ENCODE results near the gene RCAN1.

Gene RCAN1

DNA sequence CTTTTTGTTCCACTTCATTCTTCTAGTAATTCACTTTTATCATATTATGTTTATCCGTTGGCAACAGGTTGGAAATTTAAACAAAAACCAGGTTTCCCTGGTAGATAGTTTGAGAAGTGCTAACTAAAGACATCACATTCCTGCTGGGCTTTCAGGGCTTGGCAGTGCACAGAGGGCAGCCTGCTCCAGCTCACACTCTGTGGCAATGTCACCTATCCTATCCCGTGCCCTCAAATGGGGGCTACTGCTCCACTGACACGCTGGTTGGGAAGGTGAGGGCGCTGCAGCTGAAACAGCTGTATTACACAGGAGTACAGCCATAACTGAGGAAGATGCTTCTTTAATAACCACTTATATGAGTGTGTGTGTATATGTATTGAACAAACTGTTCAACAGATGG lies 49.7 kb downstream of the RCAN1 start:
- no peak for TF ChIP-seq TAF1 (IDR thresholded peaks at IDR 0.05; ENCODE audit: borderline replicate concordance, insufficient read depth, low read length)
- TF ChIP-seq FOXP2 (optimal IDR thresholded peaks at IDR 0.05; ENCODE audit: borderline replicate concordance, extremely low read depth, extremely low read length, insufficient read depth) = no peak
- TF ChIP-seq POLR2AphosphoS5 (IDR thresholded peaks at IDR 0.05; ENCODE audit: low read depth, low read length) = no peak
- TF ChIP-seq SIN3A (IDR thresholded peaks at IDR 0.05; ENCODE audit: borderline replicate concordance, insufficient read depth, low read length) = no peak
- TF ChIP-seq REST (IDR thresholded peaks at IDR 0.05; ENCODE audit: insufficient read depth in 1 of 2, low read depth in 2 of 2, low read length in 2 of 2) = no peak

- TF ChIP-seq SIN3A (IDR thresholded peaks at IDR 0.05; ENCODE audit: borderline replicate concordance, insufficient read depth, low read length) (no peak), TAF1 (IDR thresholded peaks at IDR 0.05; ENCODE audit: borderline replicate concordance, insufficient read depth, low read length) (no peak), POLR2AphosphoS5 (IDR thresholded peaks at IDR 0.05; ENCODE audit: low read depth, low read length) (no peak), REST (IDR thresholded peaks at IDR 0.05; ENCODE audit: insufficient read depth in 1 of 2, low read depth in 2 of 2, low read length in 2 of 2) (no peak), FOXP2 (optimal IDR thresholded peaks at IDR 0.05; ENCODE audit: borderline replicate concordance, extremely low read depth, extremely low read length, insufficient read depth) (no peak)
Observed at GRCh38 chr21:34561806-34562205, 53.1 kb downstream of the RCAN1 start.

GRCh38 chr21:34560609-34561008 lies 54.3 kb downstream of the RCAN1 start:
- no peak for TF ChIP-seq FOXP2 (optimal IDR thresholded peaks at IDR 0.05; ENCODE audit: borderline replicate concordance, extremely low read depth, extremely low read length, insufficient read depth)
- TF ChIP-seq SIN3A (IDR thresholded peaks at IDR 0.05; ENCODE audit: borderline replicate concordance, insufficient read depth, low read length) = no peak
- no peak for TF ChIP-seq POLR2AphosphoS5 (IDR thresholded peaks at IDR 0.05; ENCODE audit: low read depth, low read length)
- no peak for TF ChIP-seq TAF1 (IDR thresholded peaks at IDR 0.05; ENCODE audit: borderline replicate concordance, insufficient read depth, low read length)
- no peak for TF ChIP-seq REST (IDR thresholded peaks at IDR 0.05; ENCODE audit: insufficient read depth in 1 of 2, low read depth in 2 of 2, low read length in 2 of 2)

DNA sequence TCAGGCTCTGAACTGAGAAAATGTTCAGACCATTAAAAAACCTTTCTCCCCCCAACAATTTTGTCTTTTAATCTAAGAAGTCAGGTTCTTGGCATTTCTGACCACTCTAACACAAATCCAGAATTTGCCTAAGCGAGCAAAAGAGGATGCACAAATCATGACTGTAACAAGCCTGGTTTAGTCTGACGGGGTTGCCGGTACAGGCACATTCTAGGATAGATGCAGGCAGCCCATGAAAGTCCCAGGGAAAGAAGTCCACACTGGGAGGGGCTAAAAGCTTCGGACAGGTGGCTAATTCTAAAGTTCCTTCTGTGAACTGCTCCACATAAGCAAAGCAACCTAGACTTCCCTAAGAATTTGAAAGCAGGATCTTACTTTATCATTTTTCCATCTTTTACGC lies 54.9 kb downstream of the RCAN1 start:
- TF ChIP-seq REST (IDR thresholded peaks at IDR 0.05; ENCODE audit: insufficient read depth in 1 of 2, low read depth in 2 of 2, low read length in 2 of 2) (no peak), SIN3A (IDR thresholded peaks at IDR 0.05; ENCODE audit: borderline replicate concordance, insufficient read depth, low read length) (no peak), TAF1 (IDR thresholded peaks at IDR 0.05; ENCODE audit: borderline replicate concordance, insufficient read depth, low read length) (no peak)

DNA sequence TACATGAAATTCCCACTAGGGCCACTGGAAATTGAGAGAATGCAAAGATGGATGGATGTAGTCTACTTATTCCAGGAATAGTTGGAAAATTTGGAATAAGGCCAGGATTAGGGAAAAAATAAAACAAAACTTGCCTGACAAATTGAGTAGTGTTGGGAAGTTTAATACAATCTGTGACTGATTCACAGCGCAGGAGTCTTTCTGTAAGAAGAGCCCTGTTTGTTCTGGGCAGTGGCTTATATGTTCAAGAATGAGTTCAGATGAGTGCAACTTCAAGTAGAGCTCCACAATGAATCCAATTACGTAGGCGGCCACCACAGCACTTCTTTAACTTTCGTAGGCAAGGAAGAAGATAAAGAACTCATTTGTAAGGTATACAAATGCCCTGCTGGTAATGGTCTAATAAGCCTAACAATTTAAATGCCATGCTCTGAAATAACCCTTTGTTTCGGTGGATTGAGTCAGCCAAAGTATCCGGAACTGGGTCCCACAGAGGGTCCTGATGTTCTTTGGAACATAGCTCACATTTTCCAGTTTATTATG lies 55.8 kb downstream of the RCAN1 start:
- TF ChIP-seq REST (IDR thresholded peaks at IDR 0.05; ENCODE audit: insufficient read depth in 1 of 2, low read depth in 2 of 2, low read length in 2 of 2) = no peak
- no peak for TF ChIP-seq POLR2AphosphoS5 (IDR thresholded peaks at IDR 0.05; ENCODE audit: low read depth, low read length)
- no peak for TF ChIP-seq TAF1 (IDR thresholded peaks at IDR 0.05; ENCODE audit: borderline replicate concordance, insufficient read depth, low read length)
- no peak for TF ChIP-seq FOXP2 (optimal IDR thresholded peaks at IDR 0.05; ENCODE audit: borderline replicate concordance, extremely low read depth, extremely low read length, insufficient read depth)
- TF ChIP-seq SIN3A (IDR thresholded peaks at IDR 0.05; ENCODE audit: borderline replicate concordance, insufficient read depth, low read length) = no peak
